ENCODE measurements around the gene NOL7. TPM values are rescaled to one million over a fixed set of nuclear protein-coding genes. Genes with fewer than 3 reads are reported as not detected.

Gene NOL7
- total and polyA plus RNA-seq, 9 of the 15 experiments (the other 6 are each of a cell fraction or from before 2014, with no cell fraction given): 19.4 to 235 (median 157) TPM

DNA sequence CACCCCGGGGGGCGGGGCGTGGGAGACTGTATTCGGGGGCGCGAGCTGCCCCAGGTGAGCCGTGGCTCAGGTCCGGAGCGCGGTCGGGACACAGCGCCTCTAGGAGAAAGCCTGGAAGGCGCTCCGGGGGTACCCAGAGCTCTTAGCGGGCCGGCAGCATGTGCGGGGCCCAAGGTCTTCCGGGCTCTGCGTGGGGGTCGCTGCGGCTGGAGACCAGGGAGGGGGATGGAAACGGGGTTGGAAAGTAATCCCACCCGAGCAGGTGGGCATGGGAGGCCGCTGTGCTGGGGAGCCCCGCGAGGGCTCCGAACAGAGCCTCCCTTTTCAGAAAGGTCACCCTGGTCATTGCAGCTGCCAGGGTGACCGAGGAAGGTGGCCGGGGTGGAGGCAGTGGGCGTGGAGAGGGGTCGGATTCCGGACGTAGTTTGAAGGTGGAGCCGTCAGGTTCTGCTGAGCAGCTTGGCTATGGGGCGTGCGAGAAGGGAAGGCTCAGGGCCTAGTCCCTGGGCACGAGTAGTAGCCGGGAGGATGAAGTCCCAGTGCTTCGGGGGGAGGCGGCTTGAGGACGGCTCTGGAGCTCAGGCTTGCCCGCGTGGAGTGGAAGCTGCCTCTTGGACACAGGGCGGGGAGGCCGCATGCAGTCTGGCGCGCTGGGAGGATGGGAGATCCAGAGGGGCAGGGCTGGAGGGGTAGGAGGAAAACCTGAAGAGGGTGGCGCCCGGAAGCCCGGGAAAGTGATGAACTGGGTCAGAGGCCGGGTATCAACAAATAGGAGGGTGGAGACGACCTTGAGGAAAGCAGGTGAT, 40.4 kb upstream of the NOL7 start, which contains the start of gene SIRT5 (continued):
- TF ChIP-seq PRDM10 (IDR thresholded peaks at IDR 0.05; ENCODE audit: partially characterized antibody) (peak; percentile 61), KHSRP (IDR thresholded peaks at IDR 0.05) (no peak), SMARCC2 (IDR thresholded peaks at IDR 0.05; ENCODE audit: low read depth) (0 out of 2 replicates have a peak, but pooled peaks have one; percentile 22), ZKSCAN8 (CRISPR knock-in tag; IDR thresholded peaks at IDR 0.05) (no peak), THRAP3 (IDR thresholded peaks at IDR 0.05; ENCODE audit: borderline replicate concordance) (no peak), ZBTB49 (CRISPR knock-in tag; IDR thresholded peaks at IDR 0.05; ENCODE audit: borderline replicate concordance) (0 out of 2 replicates have a peak, but pooled peaks have one; percentile 18), SMAD1 (IDR thresholded peaks at IDR 0.05; ENCODE audit: low read depth, low read length, partially characterized antibody) (peak; percentile 28), ZNF140 (CRISPR knock-in tag; IDR thresholded peaks at IDR 0.05) (no peak), ZZZ3 (IDR thresholded peaks at IDR 0.05) (no peak; the same call in 1 of the 2 replicates), RNF2 (IDR thresholded peaks at IDR 0.05) (peak; percentile 16), XRCC5 (IDR thresholded peaks at IDR 0.05; ENCODE audit: low read depth, low read length) (0 out of 2 replicates have a peak, but pooled peaks have one; percentile 55), ZNF3 (CRISPR knock-in tag; IDR thresholded peaks at IDR 0.05) (no peak), ETV6 (IDR thresholded peaks at IDR 0.05; ENCODE audit: borderline replicate concordance in 1 of 2, low read depth in 2 of 2, low read length in 1 of 2) (no peak), ETV6 (CRISPR knock-in tag; IDR thresholded peaks at IDR 0.05; ENCODE audit: borderline replicate concordance) (no peak), MECOM (CRISPR knock-in tag; IDR thresholded peaks at IDR 0.05) (no peak), MLX (CRISPR knock-in tag; conservative IDR thresholded peaks at IDR 0.05) (no peak), ZNF134 (CRISPR knock-in tag; conservative IDR thresholded peaks at IDR 0.05) (peak; percentile 16; the same call in 1 of the 2 replicates), ZBTB1 (CRISPR knock-in tag; IDR thresholded peaks at IDR 0.05; ENCODE audit: borderline replicate concordance, low read depth) (0 out of 2 replicates have a peak, but pooled peaks have one; percentile 73)
- TF ChIP-seq, protein P1, sequence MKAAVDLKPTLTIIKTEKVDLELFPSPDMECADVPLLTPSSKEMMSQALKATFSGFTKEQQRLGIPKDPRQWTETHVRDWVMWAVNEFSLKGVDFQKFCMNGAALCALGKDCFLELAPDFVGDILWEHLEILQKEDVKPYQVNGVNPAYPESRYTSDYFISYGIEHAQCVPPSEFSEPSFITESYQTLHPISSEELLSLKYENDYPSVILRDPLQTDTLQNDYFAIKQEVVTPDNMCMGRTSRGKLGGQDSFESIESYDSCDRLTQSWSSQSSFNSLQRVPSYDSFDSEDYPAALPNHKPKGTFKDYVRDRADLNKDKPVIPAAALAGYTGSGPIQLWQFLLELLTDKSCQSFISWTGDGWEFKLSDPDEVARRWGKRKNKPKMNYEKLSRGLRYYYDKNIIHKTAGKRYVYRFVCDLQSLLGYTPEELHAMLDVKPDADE (conservative IDR thresholded peaks at IDR 0.05; ENCODE audit: control insufficient read depth, low read depth, low read length): 0 out of 2 replicates have a peak, but pooled peaks have one; percentile 78
